Hematopoietic multipotent progenitor cell (in vitro differentiated cells): ENCODE results near the gene CST5. TPM values are rescaled to one million over a fixed set of nuclear protein-coding genes. Genes with fewer than 3 reads are reported as not detected.
"Not testable (repeated sequence)": the region's sequence is repeated elsewhere in the genome, so short reads cannot be mapped to it uniquely, and the experiment has no call there.

ENCODE experiments used
- DNase-seq, 3 donors: peaks; one replicate each; pipeline ENCODE4 v3.0.0-alpha.2; 2011 to 2015; ENCODE audit warnings: low read depth in 2 of 3, low spot score in 2 of 3
- total RNA-seq: library from RNA; depleted of rRNA; stranded (reverse); fragments of >200 nt; gene quantifications from one replicate; pipeline ENCODE4 v1.2.3, GENCODE V29; 2012

The CST5 gene
- total RNA-seq, 1 donor: not detected

GRCh38 chr20:23890867-23891266 is 11.3 kb upstream of the CST5 start:
- DNase-seq: not testable (repeated sequence)

GRCh38 chr20:23889775-23890187 is 10.2 kb upstream of the CST5 start:
- DNase-seq: peak; percentile 14 to 60 (median 40)

DNA sequence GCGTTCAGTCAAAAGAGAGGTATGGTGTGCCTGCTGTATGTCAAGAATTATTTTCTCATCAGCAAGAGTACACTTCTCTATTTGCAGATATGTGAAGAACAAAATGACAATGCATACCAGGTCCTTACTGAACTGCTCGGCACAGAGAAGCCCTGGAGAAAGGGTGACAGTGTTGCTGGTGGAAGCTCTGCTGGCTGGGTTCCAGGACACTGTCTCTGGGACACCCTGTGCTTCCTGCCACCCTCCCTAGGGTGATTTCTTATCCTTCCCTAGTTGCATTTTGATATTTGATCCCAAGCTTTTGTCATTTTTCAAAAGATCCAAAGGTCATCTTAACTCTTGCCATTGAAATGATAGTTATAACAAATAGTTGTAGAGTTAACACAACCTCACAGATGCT is 8.3 kb upstream of the CST5 start:
- no peak for DNase-seq

- DNase-seq: no peak
Observed at GRCh38 chr20:23884771-23885162, 5.2 kb upstream of the CST5 start.

DNA sequence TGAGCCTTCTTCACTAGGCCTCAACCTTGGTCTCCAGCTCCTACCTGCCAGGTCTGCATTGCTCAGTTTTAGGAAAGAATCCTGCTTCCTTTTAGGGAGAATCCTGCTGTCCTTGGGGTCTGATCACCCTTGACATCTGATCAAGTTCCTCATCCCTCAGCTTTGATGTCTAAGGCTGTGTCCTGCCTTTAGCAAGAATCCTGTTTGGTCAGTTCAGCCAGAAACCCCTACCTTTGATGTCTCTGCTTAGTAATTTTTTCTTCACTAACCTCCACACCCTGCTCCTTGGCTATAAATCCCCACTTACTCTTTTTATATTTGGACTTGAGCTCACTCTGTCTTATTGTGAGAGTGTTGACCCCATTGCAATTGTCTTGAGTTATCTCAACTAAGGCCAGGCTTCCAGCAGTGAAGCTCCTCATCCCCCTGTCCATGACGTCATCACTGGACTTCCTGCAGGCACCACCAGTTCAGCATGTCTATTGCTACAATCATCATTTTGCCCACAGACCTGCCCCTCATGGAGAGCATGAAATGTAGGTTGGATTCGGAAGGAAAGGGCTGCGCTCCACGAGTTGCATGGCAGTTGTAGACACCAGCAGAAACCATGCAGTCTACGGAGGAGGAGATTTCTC is 4.7 kb upstream of the CST5 start:
- DNase-seq: no peak

GRCh38 chr20:23881371-23881770 is 1.8 kb upstream of the CST5 start:
- no peak for DNase-seq

DNA sequence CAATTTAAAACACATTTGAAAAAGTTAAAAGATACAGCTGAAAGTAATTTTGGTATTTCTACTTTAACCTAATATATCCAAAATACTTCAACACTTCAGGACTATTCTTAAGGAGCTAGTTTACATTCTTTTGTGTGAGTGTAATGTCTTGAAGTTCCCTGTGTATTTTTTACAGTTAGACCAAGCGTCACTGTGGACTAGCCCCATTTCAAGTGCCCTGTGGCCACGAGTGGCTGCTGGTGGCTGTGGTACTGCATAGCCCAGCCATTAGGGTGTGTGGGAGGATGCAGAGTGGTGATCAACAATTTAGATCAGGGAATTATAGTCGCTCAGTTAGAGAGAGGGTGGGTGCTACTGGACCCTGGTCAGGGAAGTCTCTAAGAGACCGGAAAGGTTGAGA is 869 bp upstream of the CST5 start:
- no peak for DNase-seq

DNA sequence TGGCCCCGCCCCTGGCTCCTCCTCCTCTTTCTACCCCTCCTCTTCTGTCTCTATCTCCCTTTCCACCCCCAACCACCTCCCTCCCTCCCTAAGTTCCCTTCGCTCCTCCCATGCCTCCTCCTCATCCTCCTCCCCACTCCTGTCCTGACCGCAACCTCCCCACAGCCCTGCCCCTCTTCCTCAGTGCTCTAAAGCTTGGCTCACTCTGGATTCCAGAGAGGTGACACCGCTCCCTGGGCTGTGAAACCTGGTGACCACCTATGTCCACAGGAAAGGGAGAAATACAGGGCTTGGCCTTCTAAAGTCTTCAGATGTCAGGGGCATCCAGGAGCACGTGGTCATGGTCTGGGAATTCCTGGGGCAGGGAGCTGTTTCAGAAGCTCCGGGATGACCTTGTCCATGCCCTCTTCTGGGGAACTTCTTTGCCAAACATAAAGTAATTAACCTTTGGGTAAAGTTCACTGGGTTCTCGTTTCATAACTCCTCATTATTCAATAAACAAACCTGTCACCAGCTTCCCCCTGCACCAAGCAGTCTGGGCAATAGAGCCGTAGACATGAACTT is 345 bp upstream of the CST5 start:
- no peak for DNase-seq

GRCh38 chr20:23878787-23879186 is 761 bp downstream of the CST5 start:
- DNase-seq: no peak

- DNase-seq: not testable (repeated sequence)
Observed at GRCh38 chr20:23878016-23878542, 1.5 kb downstream of the CST5 start.

GRCh38 chr20:23877524-23877923 is 2.0 kb downstream of the CST5 start:
- no peak for DNase-seq

DNA sequence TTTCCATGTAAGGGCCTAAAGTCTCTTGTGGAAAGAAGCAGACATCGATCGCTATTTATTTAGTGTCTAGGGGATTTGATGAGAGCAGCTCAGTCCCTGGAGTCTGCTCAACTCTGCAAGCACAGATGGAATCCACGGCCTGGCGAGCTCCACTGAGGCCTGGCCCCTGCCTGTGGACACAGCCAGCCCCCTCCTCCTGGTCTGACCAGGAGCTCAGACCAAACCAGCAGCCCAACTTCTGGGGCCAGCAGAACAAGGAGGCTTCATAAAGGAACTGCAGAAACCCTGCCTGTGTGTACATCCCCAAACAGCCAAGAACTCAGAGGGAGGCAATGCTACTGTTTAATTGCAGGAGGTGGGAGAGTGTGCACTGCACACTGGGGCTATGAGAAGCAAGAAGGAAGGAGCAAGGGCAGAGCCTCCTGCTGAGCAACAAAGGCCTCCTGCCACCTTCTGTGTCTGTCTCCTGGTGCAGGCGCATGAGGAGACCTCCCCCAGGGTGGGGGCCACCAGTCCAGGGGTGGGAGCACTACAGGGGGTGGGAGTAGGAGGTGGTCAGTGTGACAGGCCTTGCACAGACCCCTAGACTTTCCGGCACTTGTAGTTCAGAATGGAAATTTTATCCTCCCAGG is 3.8 kb downstream of the CST5 start:
- no peak for DNase-seq

- peak in 1 of 3 donors; percentile 10 for DNase-seq
Observed at GRCh38 chr20:23874747-23875146, 4.8 kb downstream of the CST5 start.

DNA sequence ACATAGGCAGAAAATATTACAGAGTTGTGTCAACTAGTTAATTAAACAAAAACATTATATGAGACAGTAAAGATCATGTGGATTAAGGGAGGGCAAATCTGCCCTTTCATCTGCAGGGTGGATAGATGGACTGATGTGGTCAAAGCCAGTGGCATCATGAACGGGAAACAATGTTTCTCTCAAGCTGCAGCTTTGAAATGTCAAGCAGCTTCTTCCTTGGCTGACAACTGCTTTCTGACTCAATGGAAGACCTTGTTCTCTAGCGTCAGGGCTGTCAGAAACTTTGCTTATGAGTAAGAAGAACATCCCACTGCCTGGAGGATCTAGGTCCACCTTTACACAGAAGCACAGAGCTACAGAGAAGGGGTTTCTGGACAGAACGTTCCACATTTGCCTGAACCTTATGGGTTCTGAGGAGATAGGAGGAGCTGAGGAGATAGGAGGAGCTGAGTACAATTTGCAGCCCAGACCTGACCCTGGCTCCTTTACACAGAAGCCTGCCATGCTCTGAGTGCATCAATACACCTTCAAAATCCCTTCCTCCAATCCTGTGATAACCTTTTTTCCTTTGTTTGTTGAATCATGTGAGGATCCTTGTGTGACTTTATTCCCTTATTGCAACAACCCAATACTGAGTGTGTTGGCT is 6.1 kb downstream of the CST5 start:
- no peak for DNase-seq

DNA sequence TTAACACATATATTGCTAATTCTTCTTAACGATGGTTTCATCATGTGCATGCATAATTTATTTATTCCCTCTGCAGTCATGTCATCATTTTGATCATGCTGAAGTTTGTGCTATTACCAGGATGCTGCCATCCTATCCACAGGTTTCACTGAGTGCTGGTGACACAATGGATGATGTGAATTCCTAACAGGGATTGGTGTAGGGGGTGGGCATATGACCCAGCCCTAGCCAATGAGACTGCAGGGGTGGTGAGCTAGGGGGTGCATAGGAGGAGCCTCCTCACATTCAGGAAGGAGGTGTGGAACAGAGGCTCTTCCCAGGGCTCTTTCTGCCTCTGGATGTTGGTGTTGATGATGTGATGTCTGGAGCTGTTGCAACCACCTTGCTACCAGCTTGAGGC is 7.5 kb downstream of the CST5 start:
- no peak for DNase-seq

GRCh38 chr20:23870461-23870860 is 9.1 kb downstream of the CST5 start:
- no peak for DNase-seq

DNA sequence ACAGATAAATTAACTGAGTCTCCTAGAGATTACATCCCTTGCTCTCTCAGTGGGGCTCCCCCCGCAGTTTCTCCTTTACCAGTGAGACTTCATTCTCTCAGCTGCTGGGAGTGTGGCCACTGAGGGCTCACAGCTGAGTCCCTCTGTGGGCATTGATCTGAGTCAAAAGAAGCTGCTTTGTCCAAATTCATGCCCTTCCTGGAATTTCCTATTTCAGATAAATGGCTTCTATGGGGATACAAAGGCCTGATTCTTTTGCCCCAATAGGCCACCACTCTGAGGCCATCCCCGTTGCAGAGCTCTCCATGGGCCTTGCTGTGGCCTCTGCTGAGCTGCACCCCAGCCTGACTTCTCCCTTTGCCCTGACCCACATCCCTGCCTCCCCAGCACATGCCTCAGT is 10.0 kb downstream of the CST5 start:
- no peak for DNase-seq

- DNase-seq: no peak
Observed at GRCh38 chr20:23868321-23868720, 11.2 kb downstream of the CST5 start.

DNA sequence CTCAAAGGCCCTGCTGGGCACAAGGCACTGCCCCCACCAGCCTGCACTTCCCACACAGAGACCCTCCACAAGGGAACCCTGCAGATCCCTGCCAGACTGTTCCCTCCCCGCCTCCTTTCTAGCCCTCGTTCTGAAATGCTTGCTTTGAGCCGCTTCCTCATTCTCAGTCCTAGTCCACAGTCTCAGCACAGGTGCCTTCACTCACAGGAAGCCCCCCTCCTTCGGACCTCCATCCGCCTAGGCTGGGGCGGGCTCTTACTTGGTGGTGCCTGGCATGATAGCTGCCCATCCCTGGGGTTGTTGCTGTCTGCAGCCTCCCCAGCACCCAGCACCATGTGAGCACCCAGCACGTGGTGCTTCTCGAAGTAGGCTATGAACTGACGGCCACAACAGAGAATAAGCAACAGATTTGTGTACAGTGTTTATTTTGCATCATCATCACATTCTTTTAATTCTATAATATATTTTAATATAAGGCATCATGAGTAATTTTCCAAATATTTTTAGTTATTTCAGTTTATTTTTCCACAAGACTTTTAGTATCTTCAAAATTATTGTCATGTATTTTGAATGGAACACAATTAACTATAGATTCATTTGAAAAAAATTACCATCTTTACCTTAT is 12.3 kb downstream of the CST5 start:
- peak in 1 of 3 donors; percentile 45 for DNase-seq

- DNase-seq: not testable (repeated sequence)
Observed at GRCh38 chr20:23860771-23861170, 18.8 kb downstream of the CST5 start.

DNA sequence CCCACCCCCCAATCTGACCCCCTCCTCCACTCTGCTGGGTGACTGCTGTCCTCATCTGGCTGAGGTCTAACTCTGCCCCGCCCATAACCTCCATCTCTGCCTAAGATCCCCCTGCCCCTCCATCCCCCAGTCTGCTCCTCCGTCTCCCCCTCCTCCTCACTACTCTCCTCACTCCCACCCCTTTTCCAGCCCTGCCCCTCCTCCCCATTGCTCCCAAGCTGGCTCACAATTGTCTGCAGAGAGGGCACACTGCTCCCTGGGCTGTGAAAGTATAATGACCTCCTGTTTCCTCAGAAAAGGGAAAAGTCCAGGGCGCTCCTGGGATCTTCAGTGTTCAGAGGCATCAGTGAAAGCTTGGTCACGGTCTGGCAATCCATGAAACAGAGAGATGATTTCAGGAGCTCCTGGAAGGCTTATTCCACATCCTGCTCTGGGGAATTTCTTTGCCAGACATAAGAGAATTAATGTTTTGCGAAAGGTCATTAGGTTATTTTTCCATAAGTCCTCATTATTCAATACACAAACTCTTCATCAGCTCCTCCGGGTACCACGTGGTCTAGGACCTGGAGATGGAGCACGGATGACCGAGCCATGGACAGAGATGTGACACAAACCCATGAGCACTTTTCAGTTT is 21.5 kb downstream of the CST5 start:
- DNase-seq: no peak
